Calu3 (cell line): ENCODE data around the gene CYB5B. TPM values are rescaled to one million over a fixed set of nuclear protein-coding genes. Genes with fewer than 3 reads are reported as not detected.
"Not testable (repeated sequence)": the region's sequence is repeated elsewhere in the genome, so short reads cannot be mapped to it uniquely, and the experiment has no call there.

Source experiments
- BruUV-seq: library from RNA; stranded (reverse); fragments of 400-500 nt; replicated peaks from 2 replicates; lab custom pipeline; 2021; lab: Mats Ljungman, UMichigan
- CTCF ChIA-PET: fragments of 300-600 bp; sonication (Branson Sonifier 250); formaldehyde crosslinking; loops from one replicate; lab custom pipeline; 2022; ENCODE audit warnings: antibody characterized with exemption; lab: Charles Lee
- DNase-seq: peaks from one replicate; pipeline ENCODE4 v3.0.0; 2022
- H3K27ac Mint-ChIP-seq: one replicate; pipeline ENCODE4 v1.8.0; 2022; ENCODE audit warnings: mixed read lengths; ENCODE audit not compliant: unreplicated experiment
- H3K27me3 Mint-ChIP-seq: one replicate; pipeline ENCODE4 v1.8.0; 2022; ENCODE audit warnings: mixed read lengths; ENCODE audit not compliant: unreplicated experiment
- H3K36me3 Mint-ChIP-seq: one replicate; pipeline ENCODE4 v1.8.0; 2022; ENCODE audit warnings: mild to moderate bottlenecking, moderate library complexity, mixed read lengths; ENCODE audit not compliant: insufficient read depth, unreplicated experiment
- H3K4me1 Mint-ChIP-seq: one replicate; pipeline ENCODE4 v1.8.0; 2022; ENCODE audit warnings: mild to moderate bottlenecking, low read depth, mixed read lengths; ENCODE audit not compliant: unreplicated experiment
- H3K4me3 Mint-ChIP-seq: one replicate; pipeline ENCODE4 v1.8.0; 2022; ENCODE audit warnings: mild to moderate bottlenecking, low read depth, moderate library complexity, mixed read lengths; ENCODE audit not compliant: unreplicated experiment
- H3K9me3 Mint-ChIP-seq: one replicate; pipeline ENCODE4 v1.8.0; 2022; ENCODE audit warnings: low read depth, mixed read lengths; ENCODE audit not compliant: unreplicated experiment
- intact Hi-C: fragments of 100-400 bp; cut with micrococcal nuclease; formaldehyde crosslinking; loops from one replicate; pipeline ENCODE4 v1.10.0; 2022; ENCODE audit not compliant: unreplicated experiment
- total RNA-seq: library from RNA; stranded (reverse); gene quantifications from 2 replicates; pipeline ENCODE4 v1.2.3, GENCODE V29; 2022
- TF ChIP-seq, protein P1 (sequence below): fragments of 200-600 bp; IDR thresholded peaks from one replicate; pipeline ENCODE4 v1.8.0; 2022; ENCODE audit warnings: antibody characterized with exemption; ENCODE audit not compliant: unreplicated experiment

Gene CYB5B
- total RNA-seq, 1 experiment from 2014 or later = 179 TPM

GRCh38 chr16:69424935-69425784 lies 741 bp downstream of the CYB5B start:
- H3K27me3 Mint-ChIP-seq = no peaks in the 10 kb centered on the region
- intact Hi-C loops = loop anchor here (2.0 kb wide), 1 partner anchor 28 kb away; no protein-coding TSS in a partner anchor
- peak overlapping the region; percentile 91 for H3K4me3 Mint-ChIP-seq
- no peaks in the 10 kb centered on the region for H3K4me1 Mint-ChIP-seq
- TSS peak; percentile 68 for BruUV-seq
- CTCF ChIA-PET = interaction anchor here (0.5 to 1.3 kb wide), 2 partner anchors 21 to 27 kb away, joined by 4 read pairs; no protein-coding TSS in a partner anchor
- no peak for DNase-seq
- TF ChIP-seq, protein P1, sequence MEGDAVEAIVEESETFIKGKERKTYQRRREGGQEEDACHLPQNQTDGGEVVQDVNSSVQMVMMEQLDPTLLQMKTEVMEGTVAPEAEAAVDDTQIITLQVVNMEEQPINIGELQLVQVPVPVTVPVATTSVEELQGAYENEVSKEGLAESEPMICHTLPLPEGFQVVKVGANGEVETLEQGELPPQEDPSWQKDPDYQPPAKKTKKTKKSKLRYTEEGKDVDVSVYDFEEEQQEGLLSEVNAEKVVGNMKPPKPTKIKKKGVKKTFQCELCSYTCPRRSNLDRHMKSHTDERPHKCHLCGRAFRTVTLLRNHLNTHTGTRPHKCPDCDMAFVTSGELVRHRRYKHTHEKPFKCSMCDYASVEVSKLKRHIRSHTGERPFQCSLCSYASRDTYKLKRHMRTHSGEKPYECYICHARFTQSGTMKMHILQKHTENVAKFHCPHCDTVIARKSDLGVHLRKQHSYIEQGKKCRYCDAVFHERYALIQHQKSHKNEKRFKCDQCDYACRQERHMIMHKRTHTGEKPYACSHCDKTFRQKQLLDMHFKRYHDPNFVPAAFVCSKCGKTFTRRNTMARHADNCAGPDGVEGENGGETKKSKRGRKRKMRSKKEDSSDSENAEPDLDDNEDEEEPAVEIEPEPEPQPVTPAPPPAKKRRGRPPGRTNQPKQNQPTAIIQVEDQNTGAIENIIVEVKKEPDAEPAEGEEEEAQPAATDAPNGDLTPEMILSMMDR = no peak
- H3K27ac Mint-ChIP-seq = peak overlapping the region; percentile 97
- H3K36me3 Mint-ChIP-seq = peaks cover 69% of the 10 kb centered on the region
- H3K9me3 Mint-ChIP-seq = peaks cover 7% of the 10 kb centered on the region

- Mint-ChIP-seq H3K27me3 (no peaks in the 10 kb centered on the region), H3K9me3 (peaks cover 7% of the 10 kb centered on the region), H3K36me3 (peaks cover 80% of the 10 kb centered on the region), H3K4me3 (no peak overlapping the region), H3K27ac (no peak overlapping the region), H3K4me1 (peaks cover 6% of the 10 kb centered on the region)
- no peak for DNase-seq
- BruUV-seq = no TSS peak
- TF ChIP-seq, protein P1 = no peak
- CTCF ChIA-PET = no interaction called here
- intact Hi-C loops = no loop called here
Measured at GRCh38 chr16:69428652-69429051, 4.2 kb downstream of the CYB5B start.

DNA sequence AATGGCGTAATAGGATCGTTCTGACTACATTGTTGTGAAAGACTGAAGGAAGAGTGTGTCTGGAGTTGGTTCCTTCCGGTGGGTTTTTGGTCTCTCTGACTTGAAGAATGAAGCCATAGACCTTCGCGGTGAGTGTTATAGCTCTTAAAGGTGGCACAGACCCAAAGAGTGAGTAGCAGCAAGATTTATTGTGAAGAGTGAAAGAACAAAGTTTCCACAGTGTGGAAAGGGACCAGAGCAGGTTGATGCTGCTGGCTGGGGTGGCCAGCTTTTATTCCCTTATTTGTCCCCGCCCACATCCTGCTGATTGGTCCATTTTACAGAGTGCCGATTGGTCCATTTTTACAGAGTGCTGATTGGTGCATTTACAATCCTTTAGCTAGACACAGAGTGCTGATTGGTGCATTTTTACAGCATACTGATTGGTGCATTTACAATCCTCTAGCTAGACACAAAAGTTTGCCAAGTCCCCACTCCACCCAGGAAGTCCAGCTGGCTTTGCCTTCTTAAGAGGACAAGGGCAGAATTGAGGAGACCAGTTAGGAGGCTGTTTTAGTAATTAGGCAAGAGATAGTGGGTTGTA lies 4.7 kb downstream of the CYB5B start:
- H3K9me3 Mint-ChIP-seq, H3K27ac Mint-ChIP-seq, H3K27me3 Mint-ChIP-seq, BruUV-seq, DNase-seq, H3K4me3 Mint-ChIP-seq, H3K4me1 Mint-ChIP-seq, intact Hi-C loops: not testable (repeated sequence)
- CTCF ChIA-PET = interaction anchor here (0.5 kb wide), 1 partner anchor 709 kb away, joined by 5 read pairs; no protein-coding TSS in a partner anchor
- H3K36me3 Mint-ChIP-seq = peaks cover 75% of the 10 kb centered on the region

- Mint-ChIP-seq H3K27me3 (no peaks in the 10 kb centered on the region), H3K36me3 (peaks cover 49% of the 10 kb centered on the region), H3K4me3 (no peak overlapping the region), H3K4me1 (peaks cover 18% of the 10 kb centered on the region), H3K9me3 (peaks cover 7% of the 10 kb centered on the region), H3K27ac (no peak overlapping the region)
- TF ChIP-seq, protein P1 = no peak
- no TSS peak for BruUV-seq
- DNase-seq = no peak
- intact Hi-C loops = no loop called here
- CTCF ChIA-PET = no interaction called here
Measured at GRCh38 chr16:69431948-69432468, 7.6 kb downstream of the CYB5B start.
